ENCODE results near the gene MRPL36. TPM values are rescaled to one million over a fixed set of nuclear protein-coding genes. Genes with fewer than 3 reads are reported as not detected.
A peak's percentile ranks its signal among the peaks of the same experiment; 100 is the strongest.

Gene MRPL36
- total and polyA plus RNA-seq, 5 donors from 2014 or later, result 15.8 to 127 (median 109) TPM

- DNase-seq, result no peak
- Mint-ChIP-seq H3K9me3 (peaks cover 0 to 1% (median 0%) of the 10 kb centered on the region in 7 donors), H3K27me3 (no peaks in the 10 kb centered on the region), H3K27ac (no peak overlapping the region), H3K36me3 (peaks cover 51% of the 10 kb centered on the region), H3K4me1 (peaks cover 23 to 54% (median 34%) of the 10 kb centered on the region in 4 donors), H3K4me3 (peak overlapping the region in 2 of 4 donors; percentile 25 to 80)
- Histone ChIP-seq H3K27me3 (ENCODE audit: control insufficient read depth, insufficient read depth, low read length) (no peaks in the 10 kb centered on the region), H3K36me3 (ENCODE audit: control insufficient read depth, insufficient read depth, low read length) (peaks cover 79% of the 10 kb centered on the region), H3K4me3 (ENCODE audit: low read depth, low read length) (no peak overlapping the region), H3K27ac (ENCODE audit: insufficient read depth, low read length, poor library complexity, severe bottlenecking) (no peak overlapping the region), H3K4me1 (ENCODE audit: control insufficient read depth, insufficient read depth, low read length, poor library complexity, severe bottlenecking) (peaks cover 14% of the 10 kb centered on the region), H3K9me3 (ENCODE audit: control insufficient read depth in 2 of 2, low read length in 2 of 2) (no peaks in the 10 kb centered on the region)
- ATAC-seq (ENCODE audit: low read depth in 2 of 2), result no peak
These were observed 6.6 kb upstream of the MRPL36 start for GRCh38 chr5:1806199-1806598.

GRCh38 chr5:1805736-1806135, 6.1 kb upstream of the MRPL36 start:
- H3K27ac ChIP-seq (ENCODE audit: insufficient read depth, low read length, poor library complexity, severe bottlenecking), result no peak overlapping the region
- ATAC-seq (ENCODE audit: low read depth in 2 of 2) (no peak), DNase-seq (no peak)
- no peaks in the 10 kb centered on the region for H3K27me3 ChIP-seq (ENCODE audit: control insufficient read depth, insufficient read depth, low read length)
- Mint-ChIP-seq H3K27me3 (no peaks in the 10 kb centered on the region), H3K9me3 (peaks cover 0 to 1% (median 0%) of the 10 kb centered on the region in 7 donors), H3K4me3 (peak overlapping the region in 1 of 4 donors; percentile 68), H3K4me1 (peaks cover 20 to 54% (median 33%) of the 10 kb centered on the region in 4 donors), H3K27ac (no peak overlapping the region), H3K36me3 (peaks cover 46% of the 10 kb centered on the region)
- H3K9me3 ChIP-seq (ENCODE audit: control insufficient read depth in 2 of 2, low read length in 2 of 2), result no peaks in the 10 kb centered on the region
- peaks cover 76% of the 10 kb centered on the region for H3K36me3 ChIP-seq (ENCODE audit: control insufficient read depth, insufficient read depth, low read length)
- peaks cover 18% of the 10 kb centered on the region for H3K4me1 ChIP-seq (ENCODE audit: control insufficient read depth, insufficient read depth, low read length, poor library complexity, severe bottlenecking)
- no peak overlapping the region for H3K4me3 ChIP-seq (ENCODE audit: low read depth, low read length)

- H3K9me3 Mint-ChIP-seq, result peaks cover 0 to 1% (median 0%) of the 10 kb centered on the region in 7 donors
- peak overlapping the region in 1 of 4 donors; percentile 68 for H3K4me3 Mint-ChIP-seq
- no peaks in the 10 kb centered on the region for H3K27me3 ChIP-seq (ENCODE audit: control insufficient read depth, insufficient read depth, low read length)
- peaks cover 72% of the 10 kb centered on the region for H3K36me3 ChIP-seq (ENCODE audit: control insufficient read depth, insufficient read depth, low read length)
- peaks cover 23% of the 10 kb centered on the region for H3K4me1 ChIP-seq (ENCODE audit: control insufficient read depth, insufficient read depth, low read length, poor library complexity, severe bottlenecking)
- no peak overlapping the region for H3K27ac Mint-ChIP-seq
- ATAC-seq (ENCODE audit: low read depth in 2 of 2), result no peak
- H3K36me3 Mint-ChIP-seq, result peaks cover 44% of the 10 kb centered on the region
- H3K4me1 Mint-ChIP-seq, result peaks cover 20 to 54% (median 33%) of the 10 kb centered on the region in 4 donors
- DNase-seq, result no peak
- H3K9me3 ChIP-seq (ENCODE audit: control insufficient read depth in 2 of 2, low read length in 2 of 2), result no peaks in the 10 kb centered on the region
- H3K4me3 ChIP-seq (ENCODE audit: low read depth, low read length), result no peak overlapping the region
- H3K27ac ChIP-seq (ENCODE audit: insufficient read depth, low read length, poor library complexity, severe bottlenecking), result no peak overlapping the region
- H3K27me3 Mint-ChIP-seq, result no peaks in the 10 kb centered on the region
These were observed 5.7 kb upstream of the MRPL36 start for GRCh38 chr5:1805326-1805725.

GRCh38 chr5:1804001-1804690, 4.5 kb upstream of the MRPL36 start:
- H3K27ac ChIP-seq (ENCODE audit: insufficient read depth, low read length, poor library complexity, severe bottlenecking), result no peak overlapping the region
- no peak overlapping the region for H3K4me3 ChIP-seq (ENCODE audit: low read depth, low read length)
- Mint-ChIP-seq H3K36me3 (peaks cover 44% of the 10 kb centered on the region), H3K4me3 (peak overlapping the region in 2 of 4 donors; percentile 58 to 93), H3K27ac (peak overlapping the region; percentile 60 to 69 (median 64)), H3K9me3 (peaks cover 0 to 1% (median 0%) of the 10 kb centered on the region in 7 donors), H3K27me3 (no peaks in the 10 kb centered on the region), H3K4me1 (peaks cover 19 to 62% (median 35%) of the 10 kb centered on the region in 4 donors)
- no peaks in the 10 kb centered on the region for H3K9me3 ChIP-seq (ENCODE audit: control insufficient read depth in 2 of 2, low read length in 2 of 2)
- H3K36me3 ChIP-seq (ENCODE audit: control insufficient read depth, insufficient read depth, low read length), result peaks cover 61% of the 10 kb centered on the region
- DNase-seq (no peak), ATAC-seq (ENCODE audit: low read depth in 2 of 2) (no peak)
- peaks cover 28% of the 10 kb centered on the region for H3K4me1 ChIP-seq (ENCODE audit: control insufficient read depth, insufficient read depth, low read length, poor library complexity, severe bottlenecking)
- no peaks in the 10 kb centered on the region for H3K27me3 ChIP-seq (ENCODE audit: control insufficient read depth, insufficient read depth, low read length)

- Histone ChIP-seq H3K27ac (ENCODE audit: insufficient read depth, low read length, poor library complexity, severe bottlenecking) (no peak overlapping the region), H3K9me3 (ENCODE audit: control insufficient read depth in 2 of 2, low read length in 2 of 2) (no peaks in the 10 kb centered on the region), H3K4me1 (ENCODE audit: control insufficient read depth, insufficient read depth, low read length, poor library complexity, severe bottlenecking) (peaks cover 35% of the 10 kb centered on the region), H3K4me3 (ENCODE audit: low read depth, low read length) (no peak overlapping the region), H3K27me3 (ENCODE audit: control insufficient read depth, insufficient read depth, low read length) (no peaks in the 10 kb centered on the region), H3K36me3 (ENCODE audit: control insufficient read depth, insufficient read depth, low read length) (peaks cover 52% of the 10 kb centered on the region)
- Mint-ChIP-seq H3K4me1 (peaks cover 11 to 66% (median 36%) of the 10 kb centered on the region in 4 donors), H3K9me3 (peaks cover 0 to 1% (median 0%) of the 10 kb centered on the region in 7 donors), H3K4me3 (peak overlapping the region; percentile 27 to 99 (median 70)), H3K27ac (peak overlapping the region; percentile 38 to 76 (median 67)), H3K27me3 (no peaks in the 10 kb centered on the region), H3K36me3 (peaks cover 45% of the 10 kb centered on the region)
- DNase-seq, result no peak
- ATAC-seq (ENCODE audit: low read depth in 2 of 2), result no peak
These were observed 3.6 kb upstream of the MRPL36 start for GRCh38 chr5:1803192-1803591.

GRCh38 chr5:1801967-1802295, 2.3 kb upstream of the MRPL36 start:
- no peaks in the 10 kb centered on the region for H3K27me3 Mint-ChIP-seq
- no peaks in the 10 kb centered on the region for H3K27me3 ChIP-seq (ENCODE audit: control insufficient read depth, insufficient read depth, low read length)
- H3K9me3 ChIP-seq (ENCODE audit: control insufficient read depth in 2 of 2, low read length in 2 of 2), result no peaks in the 10 kb centered on the region
- H3K4me3 ChIP-seq (ENCODE audit: low read depth, low read length), result peak overlapping the region; percentile 98
- H3K36me3 ChIP-seq (ENCODE audit: control insufficient read depth, insufficient read depth, low read length), result peaks cover 45% of the 10 kb centered on the region
- DNase-seq, result no peak
- H3K4me1 ChIP-seq (ENCODE audit: control insufficient read depth, insufficient read depth, low read length, poor library complexity, severe bottlenecking), result peaks cover 44% of the 10 kb centered on the region
- H3K36me3 Mint-ChIP-seq, result peaks cover 43% of the 10 kb centered on the region
- H3K9me3 Mint-ChIP-seq, result peaks cover 0 to 1% (median 0%) of the 10 kb centered on the region in 7 donors
- peak overlapping the region; percentile 93 to 99 (median 98) for H3K4me3 Mint-ChIP-seq
- peak overlapping the region; percentile 90 for H3K27ac ChIP-seq (ENCODE audit: insufficient read depth, low read length, poor library complexity, severe bottlenecking)
- peak overlapping the region in 2 of 3 donors; percentile 69 to 98 for H3K27ac Mint-ChIP-seq
- no peak for ATAC-seq (ENCODE audit: low read depth in 2 of 2)
- peaks cover 6 to 73% (median 37%) of the 10 kb centered on the region in 4 donors for H3K4me1 Mint-ChIP-seq

- peaks cover 6 to 76% (median 38%) of the 10 kb centered on the region in 4 donors for H3K4me1 Mint-ChIP-seq
- peak within 1 kb of the TSS; percentile 97 to 99 (median 98) for H3K27ac Mint-ChIP-seq
- peaks cover 0 to 1% (median 0%) of the 10 kb centered on the region in 7 donors for H3K9me3 Mint-ChIP-seq
- Histone ChIP-seq H3K27ac (ENCODE audit: insufficient read depth, low read length, poor library complexity, severe bottlenecking) (peak within 1 kb of the TSS; percentile 90), H3K27me3 (ENCODE audit: control insufficient read depth, insufficient read depth, low read length) (no peaks in the 10 kb centered on the region), H3K36me3 (ENCODE audit: control insufficient read depth, insufficient read depth, low read length) (peaks cover 45% of the 10 kb centered on the region), H3K4me3 (ENCODE audit: low read depth, low read length) (peak within 1 kb of the TSS; percentile 98), H3K9me3 (ENCODE audit: control insufficient read depth in 2 of 2, low read length in 2 of 2) (no peaks in the 10 kb centered on the region), H3K4me1 (ENCODE audit: control insufficient read depth, insufficient read depth, low read length, poor library complexity, severe bottlenecking) (peaks cover 44% of the 10 kb centered on the region)
- no peaks in the 10 kb centered on the region for H3K27me3 Mint-ChIP-seq
- ATAC-seq (ENCODE audit: low read depth in 2 of 2) (peak; percentile 61 to 63), DNase-seq (peak; percentile 73 to 87 (median 78))
- H3K4me3 Mint-ChIP-seq, result peak within 1 kb of the TSS; percentile 93 to 99 (median 98)
- peaks cover 38% of the 10 kb centered on the region for H3K36me3 Mint-ChIP-seq
These were observed 1.8 kb upstream of the MRPL36 start, which contains the start of gene NDUFS6 for GRCh38 chr5:1801222-1801966. Gene NDUFS6 (plus strand): TSS chr5:1801407. CDS start chr5:1801418, 11 bp downstream.
